Skin of body (tissue), 2 donors: ENCODE data around the gene PRR9. TPM values are rescaled to one million over a fixed set of nuclear protein-coding genes. Genes with fewer than 3 reads are reported as not detected.
"Not testable (repeated sequence)": the region's sequence is repeated elsewhere in the genome, so short reads cannot be mapped to it uniquely, and the experiment has no call there.

Experiments used
- DNase-seq: peaks from one replicate; lab custom pipeline; 2025; lab: John Stamatoyannopoulos, UW
- total RNA-seq: library from RNA; depleted of rRNA; stranded (reverse); fragments of >200 nt; gene quantifications from one replicate; pipeline ENCODE4 v1.2.3, GENCODE V29; 2014

The PRR9 gene
- total RNA-seq, 1 donor from 2014 or later: 187 TPM

GRCh38 chr1:153229076-153229829 is 11.9 kb downstream of the PRR9 start:
- not testable (repeated sequence) for DNase-seq

- no peak for DNase-seq
These were observed 14.0 kb downstream of the PRR9 start for GRCh38 chr1:153231363-153231762.

GRCh38 chr1:153231785-153232184 is 14.4 kb downstream of the PRR9 start:
- no peak for DNase-seq

- DNase-seq: no peak
These were observed 15.2 kb downstream of the PRR9 start for GRCh38 chr1:153232553-153232952.

- DNase-seq: no peak
These were observed 16.1 kb downstream of the PRR9 start for GRCh38 chr1:153233448-153233847.

- no peak for DNase-seq
These were observed 21.1 kb downstream of the PRR9 start for GRCh38 chr1:153238527-153238926.

GRCh38 chr1:153242160-153242559 is 24.8 kb downstream of the PRR9 start:
- DNase-seq: no peak

- no peak for DNase-seq
These were observed 28.1 kb downstream of the PRR9 start for GRCh38 chr1:153245466-153245865.

GRCh38 chr1:153246018-153246417 is 28.6 kb downstream of the PRR9 start:
- DNase-seq: no peak

GRCh38 chr1:153246825-153247224 is 29.4 kb downstream of the PRR9 start:
- no peak for DNase-seq

GRCh38 chr1:153248176-153248879 is 30.9 kb downstream of the PRR9 start:
- no peak for DNase-seq

GRCh38 chr1:153250166-153250565 is 32.8 kb downstream of the PRR9 start:
- no peak for DNase-seq

- no peak for DNase-seq
These were observed 33.7 kb downstream of the PRR9 start for GRCh38 chr1:153251087-153251486.

GRCh38 chr1:153251562-153251961 is 34.2 kb downstream of the PRR9 start:
- no peak for DNase-seq

GRCh38 chr1:153251988-153252387 is 34.6 kb downstream of the PRR9 start:
- DNase-seq: no peak

GRCh38 chr1:153253076-153253475 is 35.7 kb downstream of the PRR9 start:
- DNase-seq: no peak

- no peak for DNase-seq
These were observed 36.3 kb downstream of the PRR9 start for GRCh38 chr1:153253693-153254092.

- no peak for DNase-seq
These were observed 42.0 kb downstream of the PRR9 start, which contains the start of gene LORICRIN for GRCh38 chr1:153259387-153259786. Gene LORICRIN (plus strand): TSS chr1:153259687. CDS start chr1:153260950, 1,263 bp downstream.

- DNase-seq: no peak
These were observed 43.3 kb downstream of the PRR9 start for GRCh38 chr1:153260585-153261280.

GRCh38 chr1:153261281-153262069 is 44.1 kb downstream of the PRR9 start:
- DNase-seq: no peak

- DNase-seq: no peak
These were observed 44.6 kb downstream of the PRR9 start for GRCh38 chr1:153262070-153262366.
